GM12878 (cell line): ENCODE results near the gene GAS6. TPM values are rescaled to one million over a fixed set of nuclear protein-coding genes. Genes with fewer than 3 reads are reported as not detected.
A peak's percentile ranks its signal among the peaks of the same experiment; 100 is the strongest.

ENCODE experiments used
- ATAC-seq: fragments of 200-7000 bp; cut with Tn5 transposase; 3 replicates; pipeline ENCODE4 v1.9.1; 2020; ENCODE audit warnings: mild to moderate bottlenecking, moderate library complexity
- BruUV-seq: library from RNA; stranded (reverse); fragments of 400-500 nt; replicated peaks from 2 replicates; lab custom pipeline; 2021; lab: Mats Ljungman, UMichigan
- CTCF ChIA-PET: fragments of 300-600 bp; sonication (Branson Sonifier 250); formaldehyde crosslinking; extraction: SDS; loops from one replicate; lab custom pipeline; 2021; ENCODE audit warnings: inconsistent platforms; lab: Yijun Ruan, JAX
- POLR2A ChIA-PET: fragments of 350-600 bp; formaldehyde crosslinking; extraction: SDS; loops from one replicate; lab custom pipeline; 2021; ENCODE audit warnings: inconsistent platforms; lab: Charles Lee
- RAD21 ChIA-PET: fragments of 300-600 bp; sonication (Branson Sonifier 250); formaldehyde crosslinking; loops from one replicate; lab custom pipeline; 2023; ENCODE audit warnings: antibody characterized with exemption; ENCODE audit not compliant: unreplicated experiment; lab: Charles Lee
- SMC1A ChIA-PET: fragments of 300-600 bp; sonication (Branson Sonifier 250); formaldehyde crosslinking; loops from one replicate; lab custom pipeline; 2023; ENCODE audit not compliant: unreplicated experiment, uncharacterized antibody; lab: Charles Lee
- DNase-seq: peaks from one replicate; pipeline ENCODE4 v3.0.0-alpha.2; 2011; ENCODE audit warnings: low read depth, low spot score
- FAIRE-seq: peaks from 3 replicates; lab custom pipeline; 2011; peaks lifted over from hg19 to GRCh38; lab: Jason Lieb, UNC
- H2AFZ ChIP-seq: 2 replicates; pipeline ENCODE4 v1.6.0; 2011; ENCODE audit warnings: low read depth, low read length, control low read depth; ENCODE audit not compliant: control insufficient read depth
- H3K27ac ChIP-seq: 2 replicates; pipeline ENCODE4 v1.5.1; 2011; ENCODE audit warnings: control low read depth; ENCODE audit not compliant: control insufficient read depth, insufficient read depth
- H3K27me3 ChIP-seq, 2 experiments: replicated peaks in 1 of 2; 2 replicates each; pipeline versions ENCODE4 v1.6.0 to v1.6.1; 2011; ENCODE audit warnings: low read length in 1 of 2; ENCODE audit not compliant: control insufficient read depth in 2 of 2, insufficient read depth in 2 of 2
- H3K36me3 ChIP-seq, 2 experiments: 2 replicates each; pipeline ENCODE4 v1.5.1; 2011; ENCODE audit warnings: low read length in 1 of 2; ENCODE audit not compliant: control insufficient read depth in 2 of 2, insufficient read depth in 2 of 2
- H3K4me1 ChIP-seq: 2 replicates; pipeline ENCODE4 v1.6.1; 2011; ENCODE audit warnings: mild to moderate bottlenecking, low read length, moderate library complexity, mixed read lengths; ENCODE audit not compliant: control insufficient read depth, insufficient read depth
- H3K4me2 ChIP-seq: 2 replicates; pipeline ENCODE4 v1.6.0; 2011; ENCODE audit warnings: control low read depth; ENCODE audit not compliant: control insufficient read depth, insufficient read depth
- H3K4me3 ChIP-seq: fragments of 200-600 bp; sonication (generic); 2 replicates; pipeline ENCODE4 v1.5.1; 2016
- H3K79me2 ChIP-seq: 2 replicates; pipeline ENCODE4 v1.6.0; 2011; ENCODE audit warnings: low read length; ENCODE audit not compliant: control insufficient read depth, insufficient read depth
- H3K9ac ChIP-seq: 2 replicates; pipeline ENCODE4 v1.8.0; 2011; ENCODE audit warnings: low read length, control low read depth, mixed read lengths; ENCODE audit not compliant: control insufficient read depth, insufficient read depth
- H3K9me3 ChIP-seq: replicated peaks from 3 replicates; pipeline ENCODE4 v1.5.1; 2011; ENCODE audit warnings: mild to moderate bottlenecking, low read length; ENCODE audit not compliant: control insufficient read depth, insufficient read depth
- H4K20me1 ChIP-seq: 2 replicates; pipeline ENCODE4 v1.6.0; 2011; ENCODE audit not compliant: control insufficient read depth, insufficient read depth
- CBX5 ChIP-seq: sonication (generic); IDR thresholded peaks from 2 replicates; pipeline ENCODE4 v1.6.1; 2016; ENCODE audit warnings: low read depth, moderate library complexity, mild to moderate bottlenecking, inconsistent platforms
- GATAD2B ChIP-seq: fragments of 450-650 bp; conservative IDR thresholded peaks from 2 replicates; pipeline ENCODE4 v1.6.1; 2017; ENCODE audit warnings: low read depth, mild to moderate bottlenecking, moderate library complexity
- IRF3 ChIP-seq: fragments of 450-650 bp; IDR thresholded peaks from 2 replicates; pipeline ENCODE4 v1.6.1; 2014; ENCODE audit warnings: mild to moderate bottlenecking
- JUND ChIP-seq: IDR thresholded peaks from 2 replicates; pipeline ENCODE4 v1.6.1; 2012; ENCODE audit warnings: low read depth, mild to moderate bottlenecking, low read length, improper control_type of control experiment, moderate library complexity
- MYB ChIP-seq: fragments of 150-350 bp; IDR thresholded peaks from 2 replicates; pipeline ENCODE4 v1.6.1; 2014; ENCODE audit warnings: mild to moderate bottlenecking, low read depth, low read length, borderline replicate concordance
- PKNOX1 ChIP-seq: fragments of 450-650 bp; IDR thresholded peaks from 2 replicates; pipeline ENCODE4 v1.6.1; 2016; ENCODE audit warnings: mild to moderate bottlenecking
- ZNF217 ChIP-seq: fragments of 450-650 bp; IDR thresholded peaks from 2 replicates; pipeline ENCODE4 v1.6.1; 2017; ENCODE audit warnings: antibody characterized with exemption, mild to moderate bottlenecking
- ZSCAN29 ChIP-seq: fragments of 450-650 bp; IDR thresholded peaks from 2 replicates; pipeline ENCODE4 v1.6.1; 2017; ENCODE audit warnings: mild to moderate bottlenecking, moderate library complexity
- WGBS: methylation state at CpG from one replicate; pipeline ENCODE4 v1.1.6; 2016; ENCODE audit warnings: low lambda C conversion rate; ENCODE audit not compliant: insufficient replicate concordance, insufficient coverage; ENCODE audit errors: missing lambda C conversion rate; 5-methylcytosine and 5-hydroxymethylcytosine counted together
- in situ Hi-C: fragments of 300-500 bp; cut with MboI; formaldehyde crosslinking; loops from 9 replicates; pipeline ENCODE4 v1.14.3; 2018; ENCODE audit warnings: mixed read lengths
- intact Hi-C: fragments of 100-400 bp; cut with micrococcal nuclease; formaldehyde crosslinking; loops from one replicate; pipeline ENCODE4 v1.14.2; 2022; ENCODE audit not compliant: unreplicated experiment
- polyA plus RNA-seq, 11 experiments: library from polyadenylated mRNA; depleted of rRNA in 4 of 11; unstranded in 6 of 11; stranded (reverse) in 5 of 11; fragments of >200 nt; fragmentation: Nextera tagmentation in 4 of 11; fragmentation: Illumina TruSeq in 1 of 11; extraction: Ambion mirVana in 4 of 11; extraction: Trizol in 1 of 11; gene quantifications; 1 replicate in 1 of 11; 2 replicates in 10 of 11; pipeline versions ENCODE4 v1.2.1 to v1.2.3, GENCODE V29; 2011 to 2016; ENCODE audit warnings: inconsistent platforms in 2 of 11, missing spikeins in 2 of 11, low read depth in 1 of 11
- total RNA-seq, 4 experiments: library from RNA; depleted of rRNA in 3 of 4; stranded (reverse); fragments of >200 nt in 3 of 4; fragmentation: Illumina TruSeq in 1 of 4; extraction: Trizol in 1 of 4; gene quantifications; 2 replicates each; pipeline versions ENCODE4 v1.2.1 to v1.2.3, GENCODE V29; 2013 to 2021

Gene GAS6
- total and polyA plus RNA-seq, 10 of the 15 experiments (the other 5 are each of a cell fraction or from before 2014, with no cell fraction given), result 0.03 to 0.59 (median 0.10) TPM; not detected in 2

- no peak overlapping the region for H3K4me3 ChIP-seq
- no peaks in the 10 kb centered on the region for H3K9me3 ChIP-seq
- no peaks in the 10 kb centered on the region for H3K79me2 ChIP-seq
- no peak overlapping the region for H2AFZ ChIP-seq
- in situ Hi-C loops (loop anchor here (10.0 kb wide), 1 partner anchor 57 kb away; no protein-coding TSS in a partner anchor), intact Hi-C loops (no loop called here)
- RAD21 ChIA-PET, result no interaction called here
- no peak overlapping the region for H3K4me2 ChIP-seq
- POLR2A ChIA-PET, result no interaction called here
- no peaks in the 10 kb centered on the region for H3K4me1 ChIP-seq
- H4K20me1 ChIP-seq, result no peaks in the 10 kb centered on the region
- TF ChIP-seq IRF3, result no peak
- no peak for TF ChIP-seq PKNOX1
- TF ChIP-seq ZSCAN29, result no peak
- no peak for TF ChIP-seq MYB
- no peak for TF ChIP-seq CBX5
- no peak for TF ChIP-seq GATAD2B
- TF ChIP-seq ZNF217, result no peak
- TF ChIP-seq JUND, result no peak
- 63% methylated on average over 12 of the region's 16 CpGs for WGBS
- H3K27me3 ChIP-seq, result no peaks in the 10 kb centered on the region
- ATAC-seq (peak; percentile 59), FAIRE-seq (no peak), DNase-seq (no peak)
- CTCF ChIA-PET, result no interaction called here
- no peak overlapping the region for H3K9ac ChIP-seq
- SMC1A ChIA-PET, result no interaction called here
- no TSS peak for BruUV-seq
- no peak overlapping the region for H3K27ac ChIP-seq
- H3K36me3 ChIP-seq, result no peaks in the 10 kb centered on the region
Observed at GRCh38 chr13:113837560-113838355, 26.1 kb downstream of the GAS6 start.
